Stimulated activated CD8-positive, alpha-beta memory T cell treated with anti-CD3 and anti-CD28 coated beads, Interleukin-12 subunit alpha, Interleukin-12 subunit beta, amount 100 ng/mL, for 24 hours (primary cell): ENCODE measurements around the gene PGAM2.
"Not testable (repeated sequence)": the region's sequence is repeated elsewhere in the genome, so short reads cannot be mapped to it uniquely, and the experiment has no call there.

ENCODE experiments used
- DNase-seq: peaks from one replicate; pipeline ENCODE4 v3.0.0-alpha.2; 2020; ENCODE audit errors: extremely low read depth

The PGAM2 gene

DNA sequence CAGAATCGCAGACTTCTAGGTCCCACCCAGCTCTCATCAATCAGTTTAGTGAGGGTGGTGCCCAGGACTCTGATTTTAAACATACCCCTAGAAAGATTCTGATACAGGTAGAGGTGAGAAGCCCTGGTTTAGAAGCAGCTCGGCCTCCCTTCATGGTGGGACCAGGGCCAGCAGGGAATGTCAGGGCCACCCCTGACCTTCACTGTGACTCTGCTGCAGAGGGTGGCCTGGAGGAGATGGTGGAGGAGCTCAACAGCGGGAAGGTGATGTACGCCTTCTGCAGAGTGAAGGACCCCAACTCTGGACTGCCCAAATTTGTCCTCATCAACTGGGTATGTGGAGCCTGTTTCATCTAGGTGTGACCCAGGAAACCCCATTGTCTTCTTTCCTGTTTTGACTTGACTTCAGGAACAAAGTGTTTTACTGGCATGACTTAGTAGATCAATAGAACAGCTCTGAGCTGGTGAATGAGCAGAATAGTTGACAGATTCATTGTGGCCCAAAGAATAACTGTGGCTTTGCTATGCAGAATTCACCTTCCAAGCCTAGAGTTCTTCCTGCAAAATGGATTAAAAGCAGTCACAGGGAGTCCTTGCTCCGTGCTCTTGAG, 13.7 kb downstream of the PGAM2 start:
- DNase-seq, result no peak

DNA sequence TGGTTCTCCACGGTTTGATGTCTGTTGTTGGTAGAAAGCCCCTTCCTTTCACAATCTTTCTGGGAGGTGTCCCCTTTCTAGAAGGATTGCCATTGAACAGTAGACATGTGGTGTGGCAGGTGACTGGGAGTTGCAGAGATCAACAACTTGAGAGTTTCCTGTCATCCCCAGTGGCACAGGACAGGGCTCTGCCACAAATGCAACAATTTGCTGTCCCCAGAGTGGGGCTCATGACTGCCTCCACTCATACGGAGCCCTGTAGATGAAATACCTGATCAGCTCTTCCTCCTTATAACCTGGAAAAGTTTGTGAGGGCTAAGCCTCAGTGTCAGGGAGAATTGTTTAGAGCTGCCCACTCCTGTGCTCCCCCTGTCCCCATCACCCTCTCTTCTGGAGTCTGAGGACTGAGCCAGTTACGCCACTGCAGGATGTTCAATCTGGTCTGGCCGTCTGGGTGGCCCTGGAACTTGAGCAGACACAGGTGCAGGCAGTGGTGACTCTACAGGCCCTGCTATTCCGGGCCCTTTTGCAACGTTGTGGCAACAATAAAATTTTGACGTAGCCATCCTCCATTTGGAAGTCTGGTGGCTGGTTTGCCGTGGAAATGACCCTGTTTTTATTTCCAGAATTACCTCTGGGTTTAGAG, 14.3 kb downstream of the PGAM2 start:
- no peak for DNase-seq

DNA sequence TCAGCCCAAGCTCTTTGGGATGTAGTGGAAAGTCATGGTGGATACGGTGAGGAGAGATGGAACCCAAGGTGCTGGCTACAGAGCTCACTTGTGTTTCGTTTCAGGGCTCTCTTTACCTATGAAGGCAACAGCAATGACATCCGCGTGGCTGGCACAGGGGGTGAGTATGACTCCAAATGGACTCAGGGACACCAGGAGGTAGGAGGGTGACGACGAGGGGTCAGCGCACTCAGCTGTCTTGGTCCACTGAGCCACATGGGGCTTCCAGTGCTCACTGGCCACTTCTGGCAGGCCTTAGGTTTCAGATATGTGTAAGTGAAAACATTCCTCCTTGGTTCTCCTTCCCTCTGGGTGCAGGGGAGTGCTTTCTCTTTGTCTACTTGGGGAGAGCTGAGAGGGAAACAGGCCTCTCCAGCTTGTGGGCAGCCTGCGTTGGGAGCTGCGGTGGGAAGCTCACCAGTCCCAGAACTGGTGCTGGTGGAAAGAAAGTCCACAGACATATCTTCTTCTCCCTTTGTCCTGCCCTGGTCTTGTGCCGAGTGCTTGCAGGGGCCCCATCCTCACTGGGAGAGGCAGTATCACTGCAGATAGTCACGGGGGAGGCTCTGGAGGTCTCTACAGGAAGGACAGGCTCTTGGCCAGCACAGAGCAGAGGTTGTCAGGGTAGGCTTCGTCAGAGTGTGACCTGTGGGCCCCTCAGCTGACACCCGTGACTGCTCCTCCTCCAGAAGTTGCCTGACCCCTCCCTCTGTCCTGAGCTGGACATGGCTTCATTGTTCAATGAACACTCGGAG, 15.0 kb downstream of the PGAM2 start:
- no peak for DNase-seq

DNA sequence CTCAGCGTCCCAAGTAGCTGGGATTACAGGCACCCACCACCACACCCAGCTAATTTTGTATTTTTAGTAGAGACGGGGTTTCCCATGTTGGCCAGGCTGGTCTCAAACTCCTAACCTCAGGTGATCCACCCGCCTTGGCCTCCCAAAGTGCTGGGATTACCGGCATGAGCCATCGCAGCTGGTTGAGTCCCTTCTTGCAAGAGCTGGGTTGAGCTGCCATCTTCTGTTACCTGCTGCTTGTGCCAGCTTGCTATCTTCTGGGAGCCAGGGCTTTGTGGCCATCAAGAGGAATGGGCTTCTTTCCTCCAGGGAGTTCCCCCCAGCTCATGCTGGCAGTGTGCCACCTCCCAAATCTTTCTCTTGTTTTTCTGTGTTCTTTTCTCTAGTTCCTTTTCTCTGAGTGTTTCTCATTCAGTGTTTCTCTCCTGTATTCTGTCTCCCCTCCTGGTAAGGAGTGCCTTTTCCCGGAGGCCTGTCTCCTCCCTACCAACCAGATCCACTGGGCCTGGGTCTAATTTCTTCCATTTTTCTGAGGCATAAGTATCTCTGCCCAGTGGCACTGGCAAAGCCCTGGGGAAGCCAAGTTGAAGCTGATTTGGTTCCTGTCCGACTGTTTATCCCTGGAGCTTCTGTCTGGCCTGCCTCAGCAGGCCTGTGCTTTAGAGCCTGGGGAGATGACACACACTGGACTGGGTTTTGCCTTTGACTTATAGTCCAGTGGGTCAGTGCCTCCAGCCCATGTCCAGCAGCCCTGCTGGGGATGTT, 17.2 kb downstream of the PGAM2 start:
- DNase-seq, result no peak

DNA sequence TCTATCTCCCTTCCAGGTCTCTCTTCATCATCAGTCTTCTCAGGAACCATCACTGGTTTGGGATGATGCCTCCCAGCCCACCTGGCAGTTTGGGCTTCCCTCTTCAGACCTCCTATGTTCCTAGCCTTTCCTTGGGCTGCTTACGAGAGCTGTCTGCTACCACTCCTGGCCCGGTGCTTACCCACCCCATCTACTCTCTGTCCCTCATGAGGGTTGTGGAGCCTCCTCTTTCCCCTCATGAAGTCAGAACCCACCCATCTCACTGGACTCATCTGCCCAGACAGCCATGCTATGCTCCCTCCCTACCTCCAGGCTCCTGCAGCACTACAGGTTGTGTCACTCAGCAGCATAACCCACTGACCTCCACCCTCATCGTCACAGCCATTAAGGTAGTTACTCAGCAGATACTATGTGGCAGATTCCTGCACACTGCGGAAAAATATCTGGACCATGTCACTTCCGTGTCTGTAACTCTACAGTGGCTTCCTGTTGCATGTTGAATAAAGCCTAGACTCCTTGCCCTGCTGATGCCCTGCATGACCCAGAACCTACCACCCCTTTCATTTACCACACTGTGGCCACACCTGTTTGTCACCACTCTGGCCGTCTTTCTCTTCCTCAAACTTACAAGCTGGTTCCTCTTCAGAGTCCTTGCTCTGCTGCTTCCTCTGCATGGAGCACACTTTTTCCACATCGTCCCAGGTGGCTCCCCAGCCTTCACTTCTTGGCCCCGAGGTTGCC, 18.9 kb downstream of the PGAM2 start:
- no peak for DNase-seq

DNA sequence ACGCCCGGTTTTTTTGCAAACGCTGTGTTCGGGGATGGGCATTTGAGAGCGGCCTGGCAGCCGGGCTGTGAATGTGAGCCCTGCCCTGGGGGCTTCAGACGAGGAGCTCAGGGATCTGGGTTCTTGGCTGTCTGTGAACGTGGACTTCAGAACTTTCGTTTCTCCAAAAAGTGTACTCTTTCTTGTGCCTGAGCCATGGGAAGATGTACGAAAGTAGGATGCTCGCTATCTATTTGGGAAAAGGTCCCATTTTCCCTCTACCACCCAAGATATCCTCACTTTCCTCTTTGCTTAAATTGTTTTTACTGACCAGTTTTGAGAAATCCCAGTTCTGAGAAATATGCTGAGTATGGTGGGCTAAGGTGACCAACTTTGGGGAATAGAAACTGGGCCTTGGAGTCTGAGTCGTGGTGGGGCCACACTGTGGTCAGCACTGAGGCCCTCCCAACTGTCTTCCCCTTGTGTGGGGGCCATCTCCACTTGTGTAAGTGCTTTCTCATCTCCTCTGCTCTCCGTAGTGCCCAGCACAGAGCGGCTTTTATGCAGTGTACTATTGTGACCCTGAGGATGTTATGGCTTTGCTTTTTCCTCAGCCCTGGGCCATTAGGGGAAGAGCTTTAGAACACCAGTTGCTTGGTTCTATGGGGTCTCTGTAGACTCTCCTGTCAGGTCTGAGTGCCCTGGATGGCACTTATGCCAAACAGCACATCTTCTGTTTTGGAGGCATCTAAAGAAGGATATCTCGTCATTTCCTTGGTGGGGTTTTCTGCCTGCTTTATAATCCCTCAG, 19.9 kb downstream of the PGAM2 start:
- no peak for DNase-seq

DNA sequence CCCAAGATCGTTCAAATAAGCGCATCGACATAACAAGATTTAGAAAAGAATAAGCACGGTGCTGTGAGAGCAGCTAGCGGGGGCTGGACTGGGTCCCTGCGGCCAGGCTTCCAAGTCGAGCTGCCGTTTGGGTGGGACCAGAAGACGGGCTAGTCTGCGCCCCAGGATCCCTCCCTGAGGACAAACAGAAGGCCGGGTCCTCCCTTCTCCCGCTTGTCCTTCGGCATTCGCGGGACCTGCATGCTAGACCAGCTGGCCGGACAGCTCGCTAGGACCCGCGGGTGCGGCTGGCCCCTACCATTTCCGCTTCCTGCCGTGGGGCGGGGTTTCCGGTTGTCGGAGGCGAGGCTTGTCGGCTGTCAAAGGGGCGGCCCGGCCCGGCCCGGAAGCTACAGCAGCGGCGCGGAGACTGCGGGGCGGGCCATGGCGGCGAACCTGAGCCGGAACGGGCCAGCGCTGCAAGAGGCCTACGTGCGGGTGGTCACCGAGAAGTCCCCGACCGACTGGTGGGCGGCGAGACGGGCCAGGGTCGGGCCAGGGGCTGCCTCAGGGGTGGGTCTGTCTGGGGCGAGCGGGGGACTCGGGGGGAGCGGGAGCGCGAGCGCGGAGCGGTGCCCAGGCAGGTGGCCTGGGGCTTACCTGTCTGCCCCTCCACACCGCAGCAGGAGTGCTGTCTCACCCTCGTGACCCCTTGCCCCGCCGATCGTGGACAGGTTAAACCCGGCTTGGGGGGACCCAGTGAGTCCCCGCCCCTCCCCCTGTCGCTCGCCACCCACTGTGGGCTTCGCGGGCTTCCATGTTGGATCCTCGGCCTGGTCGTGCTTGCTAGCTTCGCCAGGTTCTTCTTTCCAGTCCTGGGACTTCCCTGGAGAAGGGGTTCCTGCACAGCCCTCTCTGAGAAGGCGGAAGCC, 20.8 kb downstream of the PGAM2 start, which contains the start of gene DBNL:
Gene DBNL (plus strand): TSS at position 388 of the 911 bp plus-strand sequence. CDS start 36 bp downstream, at position 424.
- peak; percentile 84 for DNase-seq

DNA sequence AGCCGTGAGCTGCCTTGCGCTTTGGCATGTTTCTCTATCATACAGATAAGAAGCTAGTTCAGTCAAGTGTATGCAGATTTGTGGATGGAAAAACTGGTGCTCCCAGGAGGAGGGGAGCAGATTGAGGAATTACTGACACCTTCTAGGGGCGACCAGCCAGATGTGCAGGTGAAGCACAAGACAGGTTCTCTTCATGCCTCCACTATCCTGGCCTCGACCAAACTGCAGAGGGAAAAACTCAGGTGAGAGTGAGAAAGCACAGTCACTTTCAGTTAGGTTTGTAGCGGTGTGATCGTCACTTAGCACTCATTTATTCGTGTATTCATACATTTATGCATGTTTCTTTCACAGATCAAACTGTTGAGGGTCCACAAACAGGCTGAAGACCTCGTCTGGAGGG, 21.5 kb downstream of the PGAM2 start:
- no peak for DNase-seq

DNA sequence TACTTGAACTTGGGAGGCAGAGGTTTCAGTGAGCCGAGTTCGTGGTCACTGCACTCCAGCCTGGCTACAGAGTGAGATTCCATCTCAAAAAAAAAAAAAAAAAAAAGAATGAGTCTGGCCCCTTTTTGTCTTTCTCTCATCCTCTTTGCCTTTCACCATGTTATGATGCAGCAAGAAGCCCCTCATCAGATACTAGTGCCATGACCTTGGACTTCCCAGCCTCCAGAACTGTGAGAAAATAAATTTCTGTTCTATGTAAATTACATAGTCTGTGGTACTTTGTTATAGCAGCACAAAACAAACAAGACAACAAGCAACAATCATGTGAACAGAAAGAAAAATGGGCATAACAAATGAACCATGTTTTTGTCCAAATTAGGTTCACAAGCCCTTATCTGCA, 23.1 kb downstream of the PGAM2 start:
- no peak for DNase-seq

DNA sequence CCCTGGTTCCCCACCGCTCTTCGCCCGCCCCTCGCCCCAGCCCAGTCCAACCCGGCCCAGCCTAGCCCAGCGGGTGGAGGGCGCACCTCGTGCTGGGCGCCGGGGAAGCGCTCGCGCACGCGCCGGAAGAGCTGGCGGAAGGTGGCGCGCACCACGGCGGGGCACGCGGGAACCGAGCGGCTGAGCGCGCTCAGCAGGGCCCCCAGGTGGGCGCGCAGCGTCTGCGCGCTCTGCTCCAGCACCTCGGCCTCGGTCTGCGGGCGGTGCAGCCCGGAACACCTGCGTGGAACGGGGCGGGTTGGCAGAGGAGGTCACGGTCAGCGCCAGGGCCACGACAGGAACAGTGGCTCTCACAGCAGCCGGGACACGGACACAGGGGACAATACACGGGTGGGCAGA, 24.9 kb downstream of the PGAM2 start:
- DNase-seq, result not testable (repeated sequence)

DNA sequence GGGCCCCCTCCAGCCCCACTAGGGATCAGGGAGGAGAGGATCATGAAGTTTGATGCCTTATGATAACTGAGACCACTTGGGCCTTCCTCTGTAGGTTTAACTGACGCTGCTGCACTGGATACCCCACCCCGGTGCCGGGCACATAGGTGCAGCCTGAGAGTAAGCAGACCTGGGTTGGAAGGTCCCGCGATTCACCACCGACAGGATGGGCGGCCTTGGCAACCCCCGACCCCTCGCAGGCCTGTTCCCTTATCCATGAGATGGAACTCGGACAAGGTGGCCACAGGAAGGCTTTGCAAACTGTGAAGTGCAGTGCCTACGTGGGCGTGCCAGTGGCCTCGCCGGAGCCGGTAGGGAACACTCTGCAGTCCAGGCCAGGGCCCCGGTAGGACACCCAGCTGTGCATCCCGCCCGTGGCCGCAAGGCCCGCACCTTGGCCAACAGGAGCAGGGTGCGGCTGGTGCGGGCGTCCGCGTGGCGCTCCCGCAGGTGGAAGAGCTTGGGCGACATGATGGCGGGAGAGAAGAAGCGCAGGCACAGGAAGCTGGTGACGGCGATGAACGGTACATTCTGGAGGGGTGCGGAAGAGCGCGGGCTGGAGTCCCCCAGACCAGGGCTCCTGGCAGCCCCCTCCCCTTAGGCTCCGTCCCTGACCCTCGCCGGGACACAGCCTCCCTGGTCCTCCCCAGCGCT, 25.4 kb downstream of the PGAM2 start:
- not testable (repeated sequence) for DNase-seq

DNA sequence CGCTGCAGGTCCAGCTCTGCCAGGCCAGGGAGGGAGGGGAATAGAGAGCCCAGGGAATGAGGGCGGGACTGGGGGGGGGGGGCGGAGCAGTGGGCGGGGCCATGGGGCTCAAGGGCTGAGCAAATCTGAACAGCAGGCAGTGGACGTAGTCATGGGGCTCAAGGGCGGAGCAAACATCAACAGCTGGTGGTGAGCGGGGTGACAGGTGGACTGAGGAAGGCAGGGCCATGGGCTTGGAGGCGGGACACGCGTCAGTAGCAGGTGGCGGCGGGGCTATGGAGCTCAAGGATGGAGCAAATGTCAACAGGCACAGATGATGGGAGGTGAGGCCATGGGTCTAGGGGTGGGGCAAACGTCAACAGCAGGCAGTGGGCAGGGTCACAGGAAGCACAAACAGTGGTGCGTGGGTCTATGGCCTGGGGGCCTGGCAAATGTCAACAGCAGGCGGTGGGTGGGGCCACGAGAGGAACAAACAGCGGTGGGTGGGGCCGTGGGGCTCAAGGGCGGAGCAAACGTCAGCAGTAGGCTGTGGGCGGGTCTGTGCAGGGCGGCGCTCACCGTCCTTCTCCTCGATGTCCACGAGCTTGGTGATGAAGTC, 26.3 kb downstream of the PGAM2 start:
- not testable (repeated sequence) for DNase-seq

DNA sequence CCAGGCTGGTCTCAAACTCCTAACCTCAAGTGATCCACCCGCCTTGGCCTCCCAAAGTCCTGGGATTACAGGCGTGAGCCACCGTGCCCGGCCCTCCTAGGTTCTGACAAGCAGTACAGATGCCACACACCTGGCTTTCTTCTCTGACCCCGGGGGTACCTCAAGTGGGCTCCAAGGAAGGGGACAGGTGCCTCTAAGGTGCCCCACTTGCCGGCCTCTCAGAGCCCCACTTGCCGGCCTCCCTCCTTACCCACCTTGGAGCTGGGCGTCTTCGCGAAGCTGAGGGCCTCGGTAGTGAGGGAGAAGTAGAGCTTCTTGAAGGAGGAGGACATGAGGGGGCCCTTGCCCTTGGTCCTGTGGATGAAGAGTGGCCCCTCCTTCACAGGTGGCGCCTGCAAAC, 26.8 kb downstream of the PGAM2 start:
- DNase-seq, result not testable (repeated sequence)

DNA sequence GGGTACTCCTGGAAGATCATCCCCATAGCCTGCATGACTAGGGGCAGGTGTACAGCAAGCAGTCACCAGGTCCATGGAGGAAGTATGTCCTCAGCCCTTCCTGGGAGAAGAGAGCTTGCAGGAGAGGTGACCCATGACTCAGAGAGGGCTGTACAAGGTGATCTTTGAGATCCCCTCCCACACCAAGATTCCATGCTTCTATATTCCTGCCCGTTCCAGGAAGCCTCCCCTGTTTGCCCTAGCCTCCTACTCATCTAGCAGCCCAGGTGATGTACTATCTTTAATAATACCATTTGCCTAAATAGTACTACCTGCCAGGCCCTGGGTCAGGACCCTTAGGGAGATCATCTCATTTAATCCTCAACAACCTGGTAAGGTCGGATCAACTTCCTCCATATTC, 27.4 kb downstream of the PGAM2 start:
- DNase-seq, result not testable (repeated sequence)

DNA sequence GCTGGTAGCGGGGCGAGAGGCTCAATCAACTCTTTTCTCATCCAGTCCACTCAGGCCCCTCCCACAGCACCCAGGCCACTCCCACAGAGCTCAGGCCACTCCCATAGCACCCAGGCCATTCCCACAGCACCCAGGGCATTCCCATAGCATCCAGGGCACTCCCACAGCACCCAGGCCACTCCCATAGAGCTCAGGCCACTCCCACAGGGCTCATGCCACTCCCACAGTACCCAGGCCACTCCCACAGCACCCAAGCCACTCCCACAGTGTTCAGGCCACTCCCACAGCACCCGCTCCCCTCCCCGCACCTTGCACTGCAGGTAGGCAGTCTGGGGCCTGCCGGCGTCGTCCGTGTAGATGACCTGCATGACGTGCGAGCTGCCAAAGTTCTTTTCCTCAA, 29.0 kb downstream of the PGAM2 start:
- not testable (repeated sequence) for DNase-seq

DNA sequence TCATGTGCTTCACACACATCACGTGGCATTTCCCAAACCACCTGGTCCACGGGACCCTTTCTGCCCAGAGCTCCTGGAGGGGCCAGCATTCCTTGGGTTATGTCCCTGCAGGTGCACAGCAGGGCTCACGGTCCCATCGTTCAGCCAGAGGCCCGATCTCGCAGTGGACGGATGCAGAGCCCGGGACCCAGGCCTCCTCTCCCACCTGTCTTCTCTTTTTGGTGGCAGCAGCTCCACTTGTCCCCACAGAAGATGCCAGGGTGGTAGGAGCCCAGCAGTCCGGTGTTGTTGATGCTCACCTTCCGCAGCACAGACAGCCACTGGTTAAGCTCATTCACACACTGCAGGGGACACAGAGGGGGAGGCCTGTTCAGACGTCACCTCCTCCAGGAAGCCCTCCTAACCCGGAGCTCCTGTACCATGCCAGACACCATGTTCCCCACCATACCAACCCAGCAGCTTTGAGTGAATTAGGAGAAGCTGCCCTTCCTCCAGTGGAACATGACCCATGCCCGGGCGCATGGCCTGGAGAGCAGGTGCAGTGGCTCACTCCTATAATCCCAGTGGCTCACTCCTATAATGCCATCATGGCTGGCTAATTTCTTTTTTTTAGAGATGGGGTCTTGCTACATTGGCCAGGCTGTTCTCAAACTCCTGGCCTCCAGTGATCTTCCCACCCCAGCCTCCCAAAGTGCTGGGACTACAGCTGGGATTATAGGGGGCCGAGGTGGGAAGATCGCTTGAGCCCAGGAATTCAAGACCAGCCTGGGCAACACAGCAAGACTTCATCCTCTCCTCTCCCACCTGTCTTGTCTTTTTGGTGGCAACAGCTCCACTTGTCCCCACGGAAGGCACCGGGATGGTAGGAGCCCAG, 31.2 kb downstream of the PGAM2 start:
- not testable (repeated sequence) for DNase-seq

DNA sequence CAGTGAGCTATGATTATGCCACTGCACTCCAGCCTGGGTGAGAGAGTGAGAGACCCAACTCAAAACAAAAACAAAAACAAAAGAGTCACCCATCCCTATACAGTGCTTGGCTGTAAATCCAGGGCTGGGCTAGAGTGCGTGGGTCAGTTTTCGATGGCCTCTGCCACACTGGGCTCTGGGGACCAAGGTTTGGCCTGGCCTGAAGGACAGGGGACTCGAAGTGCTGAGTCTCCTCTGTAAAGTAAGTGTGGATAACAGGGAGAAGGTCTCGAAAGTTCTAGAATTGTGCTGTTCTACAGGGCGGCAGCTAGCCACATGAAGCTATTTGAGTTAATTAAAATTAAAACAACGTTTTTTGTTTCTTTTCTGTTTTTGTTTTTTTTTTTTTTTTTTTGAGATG, 33.3 kb downstream of the PGAM2 start:
- DNase-seq, result not testable (repeated sequence)
